ENCODE measurements around the gene TNFRSF19.

DNA sequence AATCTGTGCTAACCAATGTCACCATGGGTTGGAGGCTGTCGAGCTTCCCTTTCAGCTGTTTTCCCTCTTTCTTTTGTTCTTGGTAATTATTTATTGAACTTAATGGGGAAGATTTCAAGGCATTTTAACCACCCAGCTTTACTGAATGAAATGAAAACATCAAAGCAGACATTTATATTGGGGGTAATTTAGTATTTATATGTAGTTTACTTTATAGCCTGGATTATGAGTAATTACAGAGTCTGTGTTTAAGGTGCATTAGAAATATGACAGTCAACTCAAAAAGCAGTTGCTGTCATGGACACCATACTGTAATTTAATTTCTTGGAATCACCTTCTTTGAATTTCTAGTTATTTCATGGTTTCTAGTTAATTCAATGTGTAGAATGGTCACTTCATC is 42.0 kb downstream of the TNFRSF19 start:
- TF ChIP-seq CTCF (conservative IDR thresholded peaks at IDR 0.05; ENCODE audit: low read depth, low read length): no peak
- no peak for TF ChIP-seq EZH2 (IDR thresholded peaks at IDR 0.05; ENCODE audit: borderline replicate concordance, low read depth, low read length, poor library complexity, severe bottlenecking)
